K562 (cell line): ENCODE data around the gene KRTAP5-11. TPM values are rescaled to one million over a fixed set of nuclear protein-coding genes. Genes with fewer than 3 reads are reported as not detected.

ENCODE experiments used
- EHMT2 ChIP-seq: fragments of 450-650 bp; IDR thresholded peaks from 2 replicates; pipeline ENCODE4 v1.6.1; 2018; ENCODE audit warnings: antibody characterized with exemption
- FOXA1 ChIP-seq: fragments of 450-650 bp; IDR thresholded peaks from 2 replicates; pipeline ENCODE4 v1.6.1; 2016; ENCODE audit warnings: mild to moderate bottlenecking, borderline replicate concordance
- HNRNPL ChIP-seq: fragments of 200-400 bp; formaldehyde crosslinking; IDR thresholded peaks from 2 replicates; pipeline ENCODE4 v1.6.1; 2017; ENCODE audit warnings: low read depth, mild to moderate bottlenecking, low read length
- JUND ChIP-seq, 2 experiments: IDR thresholded peaks; 2 replicates in 1 of 2; 3 replicates in 1 of 2; pipeline ENCODE4 v1.6.1; 2011; ENCODE audit warnings: borderline replicate concordance in 2 of 2, low read depth in 2 of 2, low read length in 2 of 2, improper control_type of control experiment in 1 of 2, missing biosample characterization in 1 of 2, missing genetic modification characterization in 1 of 2, missing genetic modification reagents in 1 of 2
- MECOM ChIP-seq: fragments of 250-450 bp; sonication (Bioruptor Pico); IDR thresholded peaks from 2 replicates; pipeline ENCODE4 v1.8.0; 2022; ENCODE audit warnings: inconsistent platforms
- NCOA2 ChIP-seq, 2 experiments: fragments of 450-650 bp; IDR thresholded peaks; 2 replicates each; pipeline ENCODE4 v1.6.1; 2018; ENCODE audit warnings: mild to moderate bottlenecking in 2 of 2, moderate library complexity in 1 of 2; ENCODE audit not compliant: partially characterized antibody in 2 of 2
- NELFE ChIP-seq: IDR thresholded peaks from 2 replicates; pipeline ENCODE4 v1.6.1; 2011; ENCODE audit warnings: mild to moderate bottlenecking; ENCODE audit not compliant: insufficient read depth, insufficient read length
- RCOR1 ChIP-seq, 2 experiments: IDR thresholded peaks; 2 replicates each; pipeline ENCODE4 v1.6.1; 2012; ENCODE audit warnings: low read depth in 2 of 2, low read length in 2 of 2, borderline replicate concordance in 1 of 2, improper control_type of control experiment in 1 of 2
- SMARCA4 ChIP-seq: fragments of 450-650 bp; IDR thresholded peaks from 2 replicates; pipeline ENCODE4 v1.6.1; 2016
- SRSF1 ChIP-seq: fragments of 200-400 bp; formaldehyde crosslinking; IDR thresholded peaks from 2 replicates; pipeline ENCODE4 v1.6.1; 2017; ENCODE audit warnings: mild to moderate bottlenecking, low read depth, low read length, moderate library complexity
- ZC3H8 ChIP-seq: fragments of 450-650 bp; IDR thresholded peaks from 2 replicates; pipeline ENCODE4 v1.6.1; 2017
- ZNF197 ChIP-seq: fragments of 200-800 bp; sonication (Bioruptor generic); IDR thresholded peaks from 2 replicates; pipeline ENCODE4 v1.6.1; 2016; ENCODE audit warnings: low read depth, missing genetic modification characterization, missing compliant biosample characterization
- ZNF212 ChIP-seq: fragments of 450-650 bp; formaldehyde crosslinking; IDR thresholded peaks from 2 replicates; pipeline ENCODE4 v1.4.0; 2020; ENCODE audit warnings: mild to moderate bottlenecking
- ZNF384 ChIP-seq: IDR thresholded peaks from 2 replicates; pipeline ENCODE4 v1.6.1; 2012; ENCODE audit warnings: low read depth, low read length, improper control_type of control experiment
- polyA plus RNA-seq, 8 experiments: library from polyadenylated mRNA; depleted of rRNA in 4 of 8; stranded (reverse) in 5 of 8; unstranded in 3 of 8; fragments of >200 nt; fragmentation: Nextera tagmentation in 2 of 8; fragmentation: Illumina TruSeq in 1 of 8; extraction: Ambion mirVana in 2 of 8; extraction: Trizol in 1 of 8; gene quantifications; 2 replicates each; pipeline versions ENCODE4 v1.2.1 to v1.2.3, GENCODE V29; 2011 to 2014; ENCODE audit warnings: inconsistent platforms in 1 of 8, missing spikeins in 1 of 8
- total RNA-seq, 7 experiments: library from RNA; depleted of rRNA in 6 of 7; stranded (reverse); fragments of >200 nt in 6 of 7; fragmentation: Illumina TruSeq in 2 of 7; extraction: Trizol in 2 of 7; gene quantifications; 2 replicates each; pipeline versions ENCODE4 v1.2.1 to v1.2.3, GENCODE V29; 2011 to 2021; ENCODE audit warnings: low replicate concordance in 1 of 7
- TF ChIP-seq, protein P1 (sequence below): fragments of 450-650 bp; IDR thresholded peaks from 2 replicates; pipeline ENCODE4 v1.6.1; 2018; ENCODE audit not compliant: partially characterized antibody
- TF ChIP-seq, protein P2 (sequence below): fragments of 450-650 bp; IDR thresholded peaks from 2 replicates; pipeline ENCODE4 v1.6.1; 2016; ENCODE audit warnings: missing biosample characterization, missing genetic modification characterization
- TF ChIP-seq, protein P3 (sequence below): fragments of 250-450 bp; sonication (Bioruptor Pico); IDR thresholded peaks from 2 replicates; pipeline ENCODE4 v1.9.0; 2021; ENCODE audit warnings: mild to moderate bottlenecking
- TF ChIP-seq, protein P4 (sequence below), 2 experiments: fragments of 450-650 bp in 1 of 2; sonication (generic) in 1 of 2; formaldehyde crosslinking in 1 of 2; IDR thresholded peaks in 1 of 2; conservative IDR thresholded peaks in 1 of 2; 2 replicates each; pipeline versions ENCODE4 v1.6.1 to v1.8.1; 2016 to 2023; ENCODE audit warnings: mild to moderate bottlenecking in 2 of 2, moderate library complexity in 2 of 2, inconsistent platforms in 1 of 2, missing genetic modification reagents in 1 of 2
- TF ChIP-seq, protein P5 (sequence below): IDR thresholded peaks from 2 replicates; pipeline ENCODE4 v1.6.1; 2016; ENCODE audit warnings: missing genetic modification characterization, missing compliant biosample characterization

KRTAP5-11 gene
- total and polyA plus RNA-seq, 9 of the 15 experiments (the other 6 are each of a cell fraction or from before 2014, with no cell fraction given): not detected

DNA sequence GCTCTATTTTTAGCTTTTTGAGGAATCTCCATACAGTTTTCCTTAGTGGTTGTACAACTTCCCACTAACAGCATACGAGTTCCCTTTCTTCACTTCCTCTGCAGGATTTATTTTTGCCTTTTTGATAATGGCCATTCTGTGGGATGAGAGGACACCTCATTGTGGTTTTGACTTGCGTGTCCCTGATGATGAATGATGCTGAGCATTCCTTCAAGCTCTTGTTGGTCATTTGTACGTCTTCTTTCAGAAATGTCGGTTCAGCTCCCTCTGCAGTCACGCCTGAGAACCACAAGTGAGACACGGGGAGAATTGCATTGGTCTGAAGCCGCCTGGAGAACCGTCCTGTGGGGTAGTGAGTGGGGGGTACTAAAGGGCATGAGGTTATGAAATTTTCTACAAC, 19.3 kb downstream of the KRTAP5-11 start (continued):
- TF ChIP-seq, protein P1, sequence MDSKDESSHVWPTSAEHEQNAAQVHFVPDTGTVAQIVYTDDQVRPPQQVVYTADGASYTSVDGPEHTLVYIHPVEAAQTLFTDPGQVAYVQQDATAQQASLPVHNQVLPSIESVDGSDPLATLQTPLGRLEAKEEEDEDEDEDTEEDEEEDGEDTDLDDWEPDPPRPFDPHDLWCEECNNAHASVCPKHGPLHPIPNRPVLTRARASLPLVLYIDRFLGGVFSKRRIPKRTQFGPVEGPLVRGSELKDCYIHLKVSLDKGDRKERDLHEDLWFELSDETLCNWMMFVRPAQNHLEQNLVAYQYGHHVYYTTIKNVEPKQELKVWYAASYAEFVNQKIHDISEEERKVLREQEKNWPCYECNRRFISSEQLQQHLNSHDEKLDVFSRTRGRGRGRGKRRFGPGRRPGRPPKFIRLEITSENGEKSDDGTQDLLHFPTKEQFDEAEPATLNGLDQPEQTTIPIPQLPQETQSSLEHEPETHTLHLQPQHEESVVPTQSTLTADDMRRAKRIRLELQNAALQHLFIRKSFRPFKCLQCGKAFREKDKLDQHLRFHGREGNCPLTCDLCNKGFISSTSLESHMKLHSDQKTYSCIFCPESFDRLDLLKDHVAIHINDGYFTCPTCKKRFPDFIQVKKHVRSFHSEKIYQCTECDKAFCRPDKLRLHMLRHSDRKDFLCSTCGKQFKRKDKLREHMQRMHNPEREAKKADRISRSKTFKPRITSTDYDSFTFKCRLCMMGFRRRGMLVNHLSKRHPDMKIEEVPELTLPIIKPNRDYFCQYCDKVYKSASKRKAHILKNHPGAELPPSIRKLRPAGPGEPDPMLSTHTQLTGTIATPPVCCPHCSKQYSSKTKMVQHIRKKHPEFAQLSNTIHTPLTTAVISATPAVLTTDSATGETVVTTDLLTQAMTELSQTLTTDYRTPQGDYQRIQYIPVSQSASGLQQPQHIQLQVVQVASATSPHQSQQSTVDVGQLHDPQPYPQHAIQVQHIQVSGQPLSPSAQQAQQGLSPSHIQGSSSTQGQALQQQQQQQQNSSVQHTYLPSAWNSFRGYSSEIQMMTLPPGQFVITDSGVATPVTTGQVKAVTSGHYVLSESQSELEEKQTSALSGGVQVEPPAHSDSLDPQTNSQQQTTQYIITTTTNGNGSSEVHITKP: no peak
- no peak for TF ChIP-seq SMARCA4
- TF ChIP-seq ZNF197 (CRISPR knock-in tag): no peak
- no peak for TF ChIP-seq NCOA2 (IDR thresholded peaks at IDR 0.05; ENCODE audit: partially characterized antibody in 2 of 2)
- no peak for TF ChIP-seq EHMT2
- TF ChIP-seq RCOR1 (IDR thresholded peaks at IDR 0.05; ENCODE audit: borderline replicate concordance in 1 of 2, low read depth in 2 of 2, low read length in 2 of 2): 0 out of 4 replicates have a peak, but pooled peaks of 1 of the 2 experiments have one; percentile 33
- TF ChIP-seq, protein P2, sequence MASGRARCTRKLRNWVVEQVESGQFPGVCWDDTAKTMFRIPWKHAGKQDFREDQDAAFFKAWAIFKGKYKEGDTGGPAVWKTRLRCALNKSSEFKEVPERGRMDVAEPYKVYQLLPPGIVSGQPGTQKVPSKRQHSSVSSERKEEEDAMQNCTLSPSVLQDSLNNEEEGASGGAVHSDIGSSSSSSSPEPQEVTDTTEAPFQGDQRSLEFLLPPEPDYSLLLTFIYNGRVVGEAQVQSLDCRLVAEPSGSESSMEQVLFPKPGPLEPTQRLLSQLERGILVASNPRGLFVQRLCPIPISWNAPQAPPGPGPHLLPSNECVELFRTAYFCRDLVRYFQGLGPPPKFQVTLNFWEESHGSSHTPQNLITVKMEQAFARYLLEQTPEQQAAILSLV (tag): no peak
- 0 out of 2 replicates have a peak, but pooled peaks have one; percentile 11 for TF ChIP-seq JUND (IDR thresholded peaks at IDR 0.05; ENCODE audit: borderline replicate concordance, low read depth, low read length)
- TF ChIP-seq JUND (tag; IDR thresholded peaks at IDR 0.05; ENCODE audit: borderline replicate concordance, low read depth, low read length): no peak
- TF ChIP-seq NELFE: no peak
- 0 out of 2 replicates have a peak, but pooled peaks have one; percentile 19 for TF ChIP-seq MECOM (CRISPR knock-in tag)
- TF ChIP-seq, protein P3, sequence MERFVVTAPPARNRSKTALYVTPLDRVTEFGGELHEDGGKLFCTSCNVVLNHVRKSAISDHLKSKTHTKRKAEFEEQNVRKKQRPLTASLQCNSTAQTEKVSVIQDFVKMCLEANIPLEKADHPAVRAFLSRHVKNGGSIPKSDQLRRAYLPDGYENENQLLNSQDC (CRISPR knock-in tag): no peak
- TF ChIP-seq, protein P4, sequence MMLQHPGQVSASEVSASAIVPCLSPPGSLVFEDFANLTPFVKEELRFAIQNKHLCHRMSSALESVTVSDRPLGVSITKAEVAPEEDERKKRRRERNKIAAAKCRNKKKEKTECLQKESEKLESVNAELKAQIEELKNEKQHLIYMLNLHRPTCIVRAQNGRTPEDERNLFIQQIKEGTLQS (IDR thresholded peaks at IDR 0.05): no peak
- TF ChIP-seq, protein P4 (CRISPR knock-in tag; conservative IDR thresholded peaks at IDR 0.05): no peak
- TF ChIP-seq SRSF1: no peak
- no peak for TF ChIP-seq FOXA1
- TF ChIP-seq, protein P5, sequence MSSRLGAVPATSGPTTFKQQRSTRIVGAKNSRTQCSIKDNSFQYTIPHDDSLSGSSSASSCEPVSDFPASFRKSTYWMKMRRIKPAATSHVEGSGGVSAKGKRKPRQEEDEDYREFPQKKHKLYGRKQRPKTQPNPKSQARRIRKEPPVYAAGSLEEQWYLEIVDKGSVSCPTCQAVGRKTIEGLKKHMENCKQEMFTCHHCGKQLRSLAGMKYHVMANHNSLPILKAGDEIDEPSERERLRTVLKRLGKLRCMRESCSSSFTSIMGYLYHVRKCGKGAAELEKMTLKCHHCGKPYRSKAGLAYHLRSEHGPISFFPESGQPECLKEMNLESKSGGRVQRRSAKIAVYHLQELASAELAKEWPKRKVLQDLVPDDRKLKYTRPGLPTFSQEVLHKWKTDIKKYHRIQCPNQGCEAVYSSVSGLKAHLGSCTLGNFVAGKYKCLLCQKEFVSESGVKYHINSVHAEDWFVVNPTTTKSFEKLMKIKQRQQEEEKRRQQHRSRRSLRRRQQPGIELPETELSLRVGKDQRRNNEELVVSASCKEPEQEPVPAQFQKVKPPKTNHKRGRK (tag): peak; percentile 67; the same call in 1 of the 2 replicates
- no peak for TF ChIP-seq ZNF212 (CRISPR knock-in tag)
- no peak for TF ChIP-seq ZNF384
- no peak for TF ChIP-seq ZC3H8
- TF ChIP-seq HNRNPL: no peak
